ENCODE measurements around the gene LDLRAD2.

Gene LDLRAD2

GRCh38 chr1:21793104-21793503 lies 19.0 kb upstream of the LDLRAD2 start:
- peaks cover 6% of the 10 kb centered on the region for H3K4me1 ChIP-seq (ENCODE audit: low read length)
- no peak overlapping the region for H3K4me3 ChIP-seq (ENCODE audit: low read length)
- no peak for TF ChIP-seq CTCF (IDR thresholded peaks at IDR 0.05; ENCODE audit: low read depth, low read length)
- TF ChIP-seq EZH2phosphoT487 (IDR thresholded peaks at IDR 0.05; ENCODE audit: low read depth) = no peak
- H3K9me3 ChIP-seq (ENCODE audit: insufficient read depth, low read length) = no peaks in the 10 kb centered on the region
- H2AFZ ChIP-seq (ENCODE audit: low read depth, low read length) = no peak overlapping the region
- no peaks in the 10 kb centered on the region for H3K79me2 ChIP-seq (ENCODE audit: low read length)
- H4K20me1 ChIP-seq (ENCODE audit: insufficient read depth, low read length) = no peaks in the 10 kb centered on the region
- no peaks in the 10 kb centered on the region for H3K36me3 ChIP-seq (replicated peaks; ENCODE audit: low read depth, low read length)
- H3K27ac ChIP-seq (ENCODE audit: low read length) = no peak overlapping the region
- H3K4me2 ChIP-seq (ENCODE audit: low read length) = no peak overlapping the region
- H3K27me3 ChIP-seq (ENCODE audit: low read depth, low read length) = no peaks in the 10 kb centered on the region
- H3K9ac ChIP-seq (ENCODE audit: low read length) = no peak overlapping the region

DNA sequence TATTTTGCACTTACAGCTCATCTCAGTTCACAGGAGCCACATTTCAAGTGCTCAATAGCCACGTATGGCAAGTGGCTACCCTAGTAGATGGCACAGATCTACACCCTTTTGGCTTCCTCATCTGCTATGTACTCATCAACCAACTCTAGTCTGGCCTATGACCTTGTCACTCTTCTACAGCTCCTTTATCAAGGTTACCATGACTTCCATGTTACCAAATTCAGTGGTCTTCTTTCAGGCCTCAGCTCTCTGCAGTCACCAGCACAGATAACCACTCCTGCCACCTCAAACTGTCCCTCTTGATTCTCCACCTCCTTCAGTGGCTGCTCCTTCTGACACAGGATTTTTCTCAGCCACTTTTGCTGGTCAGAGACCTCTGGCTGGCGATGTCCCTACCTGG lies 17.4 kb upstream of the LDLRAD2 start:
- H3K27me3 ChIP-seq (ENCODE audit: low read depth, low read length) = no peaks in the 10 kb centered on the region
- no peaks in the 10 kb centered on the region for H4K20me1 ChIP-seq (ENCODE audit: insufficient read depth, low read length)
- TF ChIP-seq EZH2phosphoT487 (IDR thresholded peaks at IDR 0.05; ENCODE audit: low read depth) (no peak), CTCF (IDR thresholded peaks at IDR 0.05; ENCODE audit: low read depth, low read length) (no peak)
- no peaks in the 10 kb centered on the region for H3K79me2 ChIP-seq (ENCODE audit: low read length)
- no peak overlapping the region for H3K9ac ChIP-seq (ENCODE audit: low read length)
- H3K4me2 ChIP-seq (ENCODE audit: low read length) = no peak overlapping the region
- no peaks in the 10 kb centered on the region for H3K9me3 ChIP-seq (ENCODE audit: insufficient read depth, low read length)
- no peaks in the 10 kb centered on the region for H3K36me3 ChIP-seq (replicated peaks; ENCODE audit: low read depth, low read length)
- H2AFZ ChIP-seq (ENCODE audit: low read depth, low read length) = no peak overlapping the region
- no peak overlapping the region for H3K27ac ChIP-seq (ENCODE audit: low read length)
- H3K4me1 ChIP-seq (ENCODE audit: low read length) = peaks cover 8% of the 10 kb centered on the region
- no peak overlapping the region for H3K4me3 ChIP-seq (ENCODE audit: low read length)

GRCh38 chr1:21795075-21795474 lies 17.0 kb upstream of the LDLRAD2 start:
- no peak for TF ChIP-seq CTCF (IDR thresholded peaks at IDR 0.05; ENCODE audit: low read depth, low read length)
- TF ChIP-seq EZH2phosphoT487 (IDR thresholded peaks at IDR 0.05; ENCODE audit: low read depth) = no peak
- no peak overlapping the region for H3K9ac ChIP-seq (ENCODE audit: low read length)
- H2AFZ ChIP-seq (ENCODE audit: low read depth, low read length) = no peak overlapping the region
- peaks cover 8% of the 10 kb centered on the region for H3K4me1 ChIP-seq (ENCODE audit: low read length)
- H4K20me1 ChIP-seq (ENCODE audit: insufficient read depth, low read length) = no peaks in the 10 kb centered on the region
- H3K9me3 ChIP-seq (ENCODE audit: insufficient read depth, low read length) = no peaks in the 10 kb centered on the region
- no peak overlapping the region for H3K4me2 ChIP-seq (ENCODE audit: low read length)
- no peak overlapping the region for H3K4me3 ChIP-seq (ENCODE audit: low read length)
- no peaks in the 10 kb centered on the region for H3K79me2 ChIP-seq (ENCODE audit: low read length)
- H3K36me3 ChIP-seq (replicated peaks; ENCODE audit: low read depth, low read length) = no peaks in the 10 kb centered on the region
- H3K27ac ChIP-seq (ENCODE audit: low read length) = no peak overlapping the region
- no peaks in the 10 kb centered on the region for H3K27me3 ChIP-seq (ENCODE audit: low read depth, low read length)

- Histone ChIP-seq H3K4me1 (ENCODE audit: low read length) (0 out of 2 replicates have a peak, but pooled peaks cover 3% of the 10 kb centered on the region), H3K4me2 (ENCODE audit: low read length) (no peak overlapping the region), H2AFZ (ENCODE audit: low read depth, low read length) (no peak overlapping the region), H3K79me2 (ENCODE audit: low read length) (no peaks in the 10 kb centered on the region), H3K27ac (ENCODE audit: low read length) (no peak overlapping the region), H3K9ac (ENCODE audit: low read length) (no peak overlapping the region), H3K36me3 (replicated peaks; ENCODE audit: low read depth, low read length) (no peaks in the 10 kb centered on the region), H3K9me3 (ENCODE audit: insufficient read depth, low read length) (no peaks in the 10 kb centered on the region), H3K27me3 (ENCODE audit: low read depth, low read length) (no peaks in the 10 kb centered on the region), H3K4me3 (ENCODE audit: low read length) (no peak overlapping the region), H4K20me1 (ENCODE audit: insufficient read depth, low read length) (no peaks in the 10 kb centered on the region)
- TF ChIP-seq CTCF (IDR thresholded peaks at IDR 0.05; ENCODE audit: low read depth, low read length) (no peak), EZH2phosphoT487 (IDR thresholded peaks at IDR 0.05; ENCODE audit: low read depth) (no peak)
Observed at GRCh38 chr1:21799730-21800129, 12.3 kb upstream of the LDLRAD2 start.

Measured in OCI-LY3 (cell line).